GM19372 (cell line): ENCODE data around the gene CENPP.

Experiments used
- ATAC-seq: cut with Tn5 transposase; IDR thresholded peaks from one replicate; pipeline ENCODE4 v1.9.1; 2021; ENCODE audit warnings: mild to moderate bottlenecking, low read depth, moderate library complexity; ENCODE audit not compliant: unreplicated experiment

The CENPP gene

GRCh38 chr9:92414566-92414965 lies 88.8 kb downstream of the CENPP start:
- ATAC-seq, result no peak

- no peak for ATAC-seq
Observed at GRCh38 chr9:92422611-92423338, 97.0 kb downstream of the CENPP start.

GRCh38 chr9:92423612-92424011 lies 97.9 kb downstream of the CENPP start:
- ATAC-seq, result no peak

GRCh38 chr9:92424340-92424739 lies 98.6 kb downstream of the CENPP start, which contains the start of gene OMD:
Gene OMD (minus strand): TSS chr9:92424471. CDS start chr9:92417558, 6,913 bp downstream.
- ATAC-seq, result no peak

GRCh38 chr9:92425474-92425873 lies 99.7 kb downstream of the CENPP start:
- ATAC-seq, result no peak

- ATAC-seq, result no peak
Observed at GRCh38 chr9:92426501-92427145, 100.9 kb downstream of the CENPP start.

- no peak for ATAC-seq
Observed at GRCh38 chr9:92429836-92430235, 104.1 kb downstream of the CENPP start.

GRCh38 chr9:92432350-92432749 lies 106.6 kb downstream of the CENPP start:
- ATAC-seq, result no peak

- ATAC-seq, result no peak
Observed at GRCh38 chr9:92432972-92433548, 107.3 kb downstream of the CENPP start.

- ATAC-seq, result no peak
Observed at GRCh38 chr9:92435263-92435662, 109.5 kb downstream of the CENPP start.

GRCh38 chr9:92438900-92439526 lies 113.3 kb downstream of the CENPP start:
- ATAC-seq, result no peak

GRCh38 chr9:92439921-92440750 lies 114.4 kb downstream of the CENPP start:
- no peak for ATAC-seq

GRCh38 chr9:92440751-92441046 lies 114.9 kb downstream of the CENPP start:
- no peak for ATAC-seq

- ATAC-seq, result no peak
Observed at GRCh38 chr9:92444841-92445240, 119.1 kb downstream of the CENPP start.

GRCh38 chr9:92446536-92446935 lies 120.8 kb downstream of the CENPP start:
- ATAC-seq, result no peak

- no peak for ATAC-seq
Observed at GRCh38 chr9:92455217-92455616, 129.5 kb downstream of the CENPP start.

GRCh38 chr9:92457576-92457975 lies 131.8 kb downstream of the CENPP start:
- no peak for ATAC-seq

- ATAC-seq, result no peak
Observed at GRCh38 chr9:92463387-92463786, 137.6 kb downstream of the CENPP start.

- no peak for ATAC-seq
Observed at GRCh38 chr9:92463984-92464383, 138.2 kb downstream of the CENPP start.

- ATAC-seq, result no peak
Observed at GRCh38 chr9:92467041-92467440, 141.3 kb downstream of the CENPP start.

- ATAC-seq, result no peak
Observed at GRCh38 chr9:92467511-92467910, 141.8 kb downstream of the CENPP start.
